Measurements from ENCODE around the gene B3GALT4. TPM values are rescaled to one million over a fixed set of nuclear protein-coding genes. Genes with fewer than 3 reads are reported as not detected.

Gene B3GALT4
- total RNA-seq, 1 donor from 2014 or later = 15.9 TPM

DNA sequence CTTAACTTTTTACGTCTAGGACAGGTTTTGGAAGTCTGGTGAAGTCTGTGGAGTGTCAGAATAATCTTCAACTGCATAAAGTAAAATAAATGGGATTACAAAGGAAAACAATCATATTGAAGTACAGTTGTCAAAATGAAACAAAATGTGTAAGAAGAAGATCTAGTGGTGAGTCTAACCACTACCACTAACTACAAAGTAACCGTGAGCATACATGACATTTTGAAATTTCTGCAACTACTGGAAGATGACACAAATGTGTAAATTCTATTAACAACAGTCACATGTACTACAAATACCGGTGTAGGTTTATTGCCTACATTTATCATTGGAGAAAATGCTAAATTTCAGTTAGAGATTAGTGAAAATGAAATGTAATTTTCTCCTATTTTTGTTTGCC is 35.0 kb upstream of the B3GALT4 start:
- Histone ChIP-seq H3K9me3 (no peaks in the 10 kb centered on the region), H3K4me1 (no peaks in the 10 kb centered on the region), H3K36me3 (no peaks in the 10 kb centered on the region), H3K4me3 (no peak overlapping the region), H3K27ac (no peak overlapping the region), H3K27me3 (no peaks in the 10 kb centered on the region)
- intact Hi-C loops (cut with DNase I) = no loop called here
- no peak for DNase-seq (ENCODE audit: low spot score in 2 of 2)
- TF ChIP-seq, protein P1, sequence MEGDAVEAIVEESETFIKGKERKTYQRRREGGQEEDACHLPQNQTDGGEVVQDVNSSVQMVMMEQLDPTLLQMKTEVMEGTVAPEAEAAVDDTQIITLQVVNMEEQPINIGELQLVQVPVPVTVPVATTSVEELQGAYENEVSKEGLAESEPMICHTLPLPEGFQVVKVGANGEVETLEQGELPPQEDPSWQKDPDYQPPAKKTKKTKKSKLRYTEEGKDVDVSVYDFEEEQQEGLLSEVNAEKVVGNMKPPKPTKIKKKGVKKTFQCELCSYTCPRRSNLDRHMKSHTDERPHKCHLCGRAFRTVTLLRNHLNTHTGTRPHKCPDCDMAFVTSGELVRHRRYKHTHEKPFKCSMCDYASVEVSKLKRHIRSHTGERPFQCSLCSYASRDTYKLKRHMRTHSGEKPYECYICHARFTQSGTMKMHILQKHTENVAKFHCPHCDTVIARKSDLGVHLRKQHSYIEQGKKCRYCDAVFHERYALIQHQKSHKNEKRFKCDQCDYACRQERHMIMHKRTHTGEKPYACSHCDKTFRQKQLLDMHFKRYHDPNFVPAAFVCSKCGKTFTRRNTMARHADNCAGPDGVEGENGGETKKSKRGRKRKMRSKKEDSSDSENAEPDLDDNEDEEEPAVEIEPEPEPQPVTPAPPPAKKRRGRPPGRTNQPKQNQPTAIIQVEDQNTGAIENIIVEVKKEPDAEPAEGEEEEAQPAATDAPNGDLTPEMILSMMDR (IDR thresholded peaks at IDR 0.05) = no peak

DNA sequence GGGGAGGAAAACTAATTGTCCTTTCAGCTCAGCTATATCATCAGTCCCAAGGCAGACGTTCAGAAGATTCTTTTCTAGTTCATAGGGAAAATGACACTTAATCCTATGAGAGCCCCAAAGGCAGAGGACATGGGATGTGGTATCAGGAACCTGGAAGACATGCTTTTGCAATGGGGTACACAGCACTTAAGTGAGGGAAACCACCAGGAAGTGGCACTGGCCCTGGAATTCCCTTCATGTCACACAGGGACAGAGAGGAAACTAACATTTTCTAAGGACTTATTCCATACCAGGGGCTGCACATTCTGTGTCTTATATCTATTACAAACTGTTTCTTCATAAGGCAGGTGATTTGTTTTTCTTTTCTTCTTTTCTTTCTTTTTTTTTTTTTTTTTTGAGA is 33.4 kb upstream of the B3GALT4 start:
- DNase-seq (ENCODE audit: low spot score in 2 of 2) = no peak
- Histone ChIP-seq H3K9me3 (no peaks in the 10 kb centered on the region), H3K36me3 (no peaks in the 10 kb centered on the region), H3K27ac (no peak overlapping the region), H3K4me3 (no peak overlapping the region), H3K27me3 (no peaks in the 10 kb centered on the region), H3K4me1 (peaks cover 0 to 5% of the 10 kb centered on the region in 2 donors)
- intact Hi-C loops (cut with DNase I) = no loop called here
- TF ChIP-seq, protein P1 (IDR thresholded peaks at IDR 0.05) = no peak

DNA sequence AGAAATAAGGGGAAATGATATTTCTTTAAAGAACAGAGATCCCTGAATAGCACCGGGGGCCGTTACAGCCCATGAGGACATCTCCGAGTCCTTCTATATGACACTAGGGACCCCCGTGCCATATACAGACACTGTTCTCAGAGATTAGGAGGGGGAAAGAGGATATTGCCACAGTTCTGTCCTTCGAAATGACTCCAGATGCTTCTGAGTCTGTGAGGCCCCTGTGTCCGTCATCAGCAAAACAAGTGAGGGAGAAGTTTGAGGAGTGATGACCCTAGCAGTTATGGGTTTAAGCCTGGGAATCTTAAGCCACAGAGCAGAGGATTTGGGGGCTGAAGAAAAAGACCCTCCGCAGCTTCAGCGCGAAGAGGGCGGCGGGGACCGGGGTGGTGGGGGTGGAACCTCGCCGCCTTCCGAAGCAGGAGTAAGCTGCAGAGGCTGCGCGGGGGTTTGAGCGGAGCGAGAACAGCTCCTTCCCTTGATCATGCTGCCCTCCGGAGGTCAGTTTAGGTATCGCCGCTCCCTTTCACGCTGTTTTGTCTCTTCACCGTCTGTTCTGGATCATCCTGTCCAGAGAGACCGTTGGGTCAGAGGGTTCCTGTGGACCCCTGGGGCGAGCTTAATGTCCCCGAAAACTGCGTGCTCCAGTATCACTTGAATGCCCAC is 28.8 kb upstream of the B3GALT4 start:
- Histone ChIP-seq H3K27me3 (no peaks in the 10 kb centered on the region), H3K4me1 (peaks cover 4 to 23% of the 10 kb centered on the region in 2 donors), H3K9me3 (no peaks in the 10 kb centered on the region), H3K36me3 (peaks cover 0 to 7% of the 10 kb centered on the region in 2 donors), H3K4me3 (peak overlapping the region; percentile 69), H3K27ac (peak overlapping the region; percentile 90 to 93)
- TF ChIP-seq, protein P1 (IDR thresholded peaks at IDR 0.05) = peak; percentile 93 to 99 (median 95)
- peak; percentile 59 to 93 for DNase-seq (ENCODE audit: low spot score in 2 of 2)
- intact Hi-C loops (cut with DNase I) = loop anchor here (1.0 to 5.0 kb wide), 6 partner anchors 87 to 406 kb away; partner anchors contain the start of gene PSMB8

DNA sequence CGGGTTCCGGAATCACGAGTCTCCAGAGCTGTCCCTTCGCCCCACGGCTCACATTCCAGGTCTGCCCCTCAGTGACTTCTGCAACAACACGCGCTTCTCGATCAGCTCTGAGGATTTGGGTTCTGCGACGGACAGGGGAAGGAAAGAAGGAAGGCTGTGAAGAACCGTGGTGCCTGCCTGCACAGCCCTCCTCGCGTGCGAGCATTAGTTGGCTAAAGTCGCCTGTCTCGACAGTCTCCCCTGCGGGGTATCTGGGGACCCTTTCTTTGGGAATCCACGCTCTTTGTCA is 28.3 kb upstream of the B3GALT4 start:
- DNase-seq (ENCODE audit: low spot score in 2 of 2) = no peak
- H3K36me3 ChIP-seq = peaks cover 0 to 7% of the 10 kb centered on the region in 2 donors
- peaks cover 4 to 23% of the 10 kb centered on the region in 2 donors for H3K4me1 ChIP-seq
- H3K9me3 ChIP-seq = no peaks in the 10 kb centered on the region
- peak overlapping the region; percentile 90 to 93 for H3K27ac ChIP-seq
- TF ChIP-seq, protein P1 (IDR thresholded peaks at IDR 0.05) = no peak
- intact Hi-C loops (cut with DNase I) = loop anchor here (1.0 to 5.0 kb wide), 6 partner anchors 87 to 406 kb away; partner anchors contain the start of gene PSMB8
- peak overlapping the region; percentile 69 for H3K4me3 ChIP-seq
- H3K27me3 ChIP-seq = no peaks in the 10 kb centered on the region

DNA sequence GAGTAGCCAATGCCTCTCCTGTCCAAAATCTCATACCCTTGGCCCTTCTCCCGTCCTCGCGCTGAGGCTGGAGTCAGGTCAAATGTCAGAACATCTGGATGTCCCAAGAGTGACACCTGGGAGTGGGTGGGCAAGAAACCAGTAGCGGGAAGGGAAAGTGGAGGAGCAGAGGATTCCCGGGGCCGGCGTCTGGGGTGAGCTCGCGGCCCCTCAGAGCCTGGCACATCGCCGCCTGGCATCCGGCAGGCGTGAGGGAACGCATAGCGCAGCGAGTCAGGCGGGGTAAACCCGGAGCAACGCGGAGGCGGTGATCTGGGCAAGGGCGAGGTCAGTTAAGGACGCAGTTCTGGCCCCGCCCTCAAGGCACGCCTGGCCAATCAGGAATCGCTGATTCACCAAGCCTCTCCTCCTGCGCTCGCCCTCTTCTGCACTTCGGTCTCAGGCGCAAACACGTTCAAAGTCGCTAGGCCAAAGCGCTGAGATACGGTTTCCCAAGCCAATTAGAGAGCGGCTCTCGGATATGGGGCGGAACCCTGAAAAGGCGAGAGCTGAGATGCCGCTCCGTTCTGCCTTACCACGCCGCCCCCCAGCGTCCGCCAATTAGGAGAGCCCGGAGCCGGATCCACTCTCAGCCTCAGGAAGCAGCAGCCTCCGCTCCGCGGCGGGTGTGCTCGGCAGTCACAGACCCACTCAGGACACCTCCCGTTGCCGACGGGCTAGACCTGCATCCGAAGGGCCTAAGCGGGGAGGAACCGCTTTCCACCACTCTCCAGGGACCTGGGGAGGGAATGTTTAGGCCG is 27.8 kb upstream of the B3GALT4 start:
- no peaks in the 10 kb centered on the region for H3K27me3 ChIP-seq
- intact Hi-C loops (cut with DNase I) = loop anchor here (1.0 to 5.0 kb wide), 9 partner anchors 22 to 407 kb away; partner anchors contain the start of genes PSMB8, RING1, RXRB and SLC39A7
- TF ChIP-seq, protein P1 (IDR thresholded peaks at IDR 0.05) = no peak

More for the DNA sequence above, 27.8 kb upstream of the B3GALT4 start:
- Histone ChIP-seq H3K9me3 (no peaks in the 10 kb centered on the region), H3K27ac (peak overlapping the region; percentile 93 to 94), H3K4me3 (peak overlapping the region; percentile 69), H3K4me1 (peaks cover 4 to 23% of the 10 kb centered on the region in 2 donors), H3K36me3 (peaks cover 0 to 7% of the 10 kb centered on the region in 2 donors)
- peak; percentile 97 to 99 for DNase-seq (ENCODE audit: low spot score in 2 of 2)

Measured in ascending aorta (tissue), 2 donors.